Upper lobe of right lung (tissue), 1 donor: ENCODE data around the gene CCP110. TPM values are rescaled to one million over a fixed set of nuclear protein-coding genes. Genes with fewer than 3 reads are reported as not detected.

ENCODE experiments used
- ATAC-seq: fragments of 200-7000 bp; cut with Tn5 transposase; one replicate; pipeline ENCODE4 v1.9.1; 2020; ENCODE audit warnings: mild to moderate bottlenecking, moderate library complexity
- DNase-seq: peaks from one replicate; pipeline ENCODE4 v3.0.0-alpha.2; 2020
- H3K27ac ChIP-seq: fragments of 200-600 bp; one replicate; pipeline ENCODE4 v1.8.0; 2022
- H3K27me3 ChIP-seq: fragments of 200-600 bp; one replicate; pipeline ENCODE4 v1.8.0; 2022; ENCODE audit warnings: mild to moderate bottlenecking
- H3K36me3 ChIP-seq: fragments of 200-600 bp; one replicate; pipeline ENCODE4 v1.8.0; 2022
- H3K4me1 ChIP-seq: fragments of 200-600 bp; one replicate; pipeline ENCODE4 v1.8.0; 2022
- H3K4me3 ChIP-seq: fragments of 200-600 bp; one replicate; pipeline ENCODE4 v1.8.0; 2022; ENCODE audit warnings: mild to moderate bottlenecking
- H3K9me3 ChIP-seq: fragments of 200-600 bp; one replicate; pipeline ENCODE4 v1.8.0; 2022
- intact Hi-C: fragments of 100-400 bp; cut with DNase I; formaldehyde crosslinking; loops from one replicate; pipeline ENCODE4 v1.11.0; 2022
- total RNA-seq: library from RNA; stranded (reverse); fragmentation: NEBNext Ultra II Directional; extraction: Animal tissue kit (Norgen Biotek cat#: 25700); gene quantifications from one replicate; pipeline ENCODE4 v1.2.1, GENCODE V29; 2021
- TF ChIP-seq, protein P1 (sequence below): fragments of 200-600 bp; IDR thresholded peaks from one replicate; pipeline ENCODE4 v1.8.0; 2022; ENCODE audit warnings: antibody characterized with exemption
- donor health status: DM: no; HTN: yes; CAD: no; lungs with severe emphysema.

Gene CCP110
- total RNA-seq, 1 donor from 2014 or later: 16.6 TPM

DNA sequence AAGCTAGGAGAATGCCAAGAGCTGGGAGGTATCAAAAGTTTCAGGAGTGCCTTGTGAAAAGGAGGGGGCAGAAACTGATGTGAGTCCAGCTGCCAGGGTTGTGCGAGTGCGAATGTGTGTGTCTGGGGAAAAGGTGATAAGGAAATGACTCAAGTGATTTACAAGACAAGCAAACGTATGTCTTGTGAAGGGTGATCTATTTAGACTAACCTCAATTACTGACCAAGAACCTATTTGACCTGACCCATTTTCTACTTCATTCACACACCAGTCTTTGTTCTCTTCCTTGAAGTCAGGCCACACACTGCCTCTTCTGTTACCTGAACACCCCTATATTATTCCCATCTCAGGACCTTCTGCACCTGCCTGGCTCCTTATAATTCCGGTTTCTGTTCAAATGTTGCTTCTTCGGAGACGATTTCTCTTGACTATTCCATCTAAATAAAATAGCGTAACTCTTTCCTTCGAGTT, 2.8 kb upstream of the CCP110 start:
- no peak for DNase-seq
- ATAC-seq: no peak
- peak overlapping the region; percentile 88 for H3K4me3 ChIP-seq
- peak overlapping the region; percentile 87 for H3K27ac ChIP-seq
- TF ChIP-seq, protein P1, sequence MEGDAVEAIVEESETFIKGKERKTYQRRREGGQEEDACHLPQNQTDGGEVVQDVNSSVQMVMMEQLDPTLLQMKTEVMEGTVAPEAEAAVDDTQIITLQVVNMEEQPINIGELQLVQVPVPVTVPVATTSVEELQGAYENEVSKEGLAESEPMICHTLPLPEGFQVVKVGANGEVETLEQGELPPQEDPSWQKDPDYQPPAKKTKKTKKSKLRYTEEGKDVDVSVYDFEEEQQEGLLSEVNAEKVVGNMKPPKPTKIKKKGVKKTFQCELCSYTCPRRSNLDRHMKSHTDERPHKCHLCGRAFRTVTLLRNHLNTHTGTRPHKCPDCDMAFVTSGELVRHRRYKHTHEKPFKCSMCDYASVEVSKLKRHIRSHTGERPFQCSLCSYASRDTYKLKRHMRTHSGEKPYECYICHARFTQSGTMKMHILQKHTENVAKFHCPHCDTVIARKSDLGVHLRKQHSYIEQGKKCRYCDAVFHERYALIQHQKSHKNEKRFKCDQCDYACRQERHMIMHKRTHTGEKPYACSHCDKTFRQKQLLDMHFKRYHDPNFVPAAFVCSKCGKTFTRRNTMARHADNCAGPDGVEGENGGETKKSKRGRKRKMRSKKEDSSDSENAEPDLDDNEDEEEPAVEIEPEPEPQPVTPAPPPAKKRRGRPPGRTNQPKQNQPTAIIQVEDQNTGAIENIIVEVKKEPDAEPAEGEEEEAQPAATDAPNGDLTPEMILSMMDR: no peak
- H3K36me3 ChIP-seq: peaks cover 15% of the 10 kb centered on the region
- H3K9me3 ChIP-seq: no peaks in the 10 kb centered on the region
- intact Hi-C loops: no loop called here
- H3K4me1 ChIP-seq: peaks cover 54% of the 10 kb centered on the region
- no peaks in the 10 kb centered on the region for H3K27me3 ChIP-seq

GRCh38 chr16:19521471-19522396, 2.0 kb upstream of the CCP110 start, which contains the start of gene GDE1:
GDE1 (minus strand) TSS chr16:19522098; CDS start chr16:19521964, 134 bp downstream.
- peak; percentile 90 for ATAC-seq
- H3K4me1 ChIP-seq: peaks cover 48% of the 10 kb centered on the region

GRCh38 chr16:19522397-19522732, 1.4 kb upstream of the CCP110 start:
- peak; percentile 38 for ATAC-seq
- TF ChIP-seq, protein P1: no peak
- intact Hi-C loops: no loop called here
- H3K36me3 ChIP-seq: peaks cover under 1% of the 10 kb centered on the region
- H3K4me3 ChIP-seq: peak overlapping the region; percentile 88
- H3K27me3 ChIP-seq: no peaks in the 10 kb centered on the region
- no peak for DNase-seq
- no peaks in the 10 kb centered on the region for H3K9me3 ChIP-seq
- peak overlapping the region; percentile 87 for H3K27ac ChIP-seq
- peaks cover 44% of the 10 kb centered on the region for H3K4me1 ChIP-seq

More at GRCh38 chr16:19521471-19522396, 2.0 kb upstream of the CCP110 start, which contains the start of gene GDE1:
- Histone ChIP-seq H3K9me3 (no peaks in the 10 kb centered on the region), H3K36me3 (peaks cover 7% of the 10 kb centered on the region), H3K4me3 (peak within 1 kb of the TSS; percentile 88), H3K27me3 (no peaks in the 10 kb centered on the region), H3K27ac (peak within 1 kb of the TSS; percentile 87)
- peak; percentile 98 for DNase-seq
- TF ChIP-seq, protein P1: peak; percentile 52
- intact Hi-C loops: no loop called here

GRCh38 chr16:19522760-19523159, 982 bp upstream of the CCP110 start:
- TF ChIP-seq, protein P1: no peak
- Histone ChIP-seq H3K4me1 (peaks cover 43% of the 10 kb centered on the region), H3K27me3 (no peaks in the 10 kb centered on the region), H3K9me3 (no peaks in the 10 kb centered on the region), H3K27ac (peak overlapping the region; percentile 87), H3K4me3 (peak overlapping the region; percentile 88), H3K36me3 (peaks cover under 1% of the 10 kb centered on the region)
- intact Hi-C loops: no loop called here
- DNase-seq (no peak), ATAC-seq (no peak)

DNA sequence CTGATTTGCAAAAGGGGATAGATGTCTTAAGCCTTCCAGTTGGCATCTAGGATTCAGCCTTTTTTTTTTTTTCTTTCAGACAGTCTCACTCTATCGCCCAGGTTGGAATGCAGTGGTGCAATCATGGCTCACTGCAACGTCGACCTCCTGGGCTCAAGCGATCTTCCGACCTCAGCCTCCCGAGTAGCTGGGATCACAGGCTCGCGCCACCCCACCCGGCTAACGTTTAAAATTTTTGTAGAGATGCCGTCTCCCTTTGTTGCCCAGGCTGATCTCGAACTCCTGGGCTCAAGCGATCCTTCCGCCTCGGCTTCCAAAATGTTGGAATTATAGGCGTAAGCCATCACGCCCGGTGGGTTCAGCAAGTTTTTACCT, 571 bp upstream of the CCP110 start:
- no peak for ATAC-seq
- H3K9me3 ChIP-seq: no peaks in the 10 kb centered on the region
- H3K27me3 ChIP-seq: no peaks in the 10 kb centered on the region
- H3K4me3 ChIP-seq: peak overlapping the region; percentile 88
- DNase-seq: no peak
- TF ChIP-seq, protein P1: no peak
- peaks cover 40% of the 10 kb centered on the region for H3K4me1 ChIP-seq
- intact Hi-C loops: no loop called here
- peak overlapping the region; percentile 87 for H3K27ac ChIP-seq
- H3K36me3 ChIP-seq: peaks cover 5% of the 10 kb centered on the region
